Trophoblast cell (in vitro differentiated cells and primary cell): ENCODE measurements around the gene ALAS1.
A peak's percentile ranks its signal among the peaks of the same experiment; 100 is the strongest.

Source experiments
- DNase-seq, 2 donors: peaks; one replicate each; pipeline ENCODE4 v3.0.0-alpha.2; 2016
- H2AFZ ChIP-seq: 2 replicates; pipeline ENCODE4 v1.6.1; 2013; ENCODE audit warnings: low read length, moderate library complexity, mild to moderate bottlenecking; ENCODE audit not compliant: insufficient read depth, poor library complexity
- H2AK5ac ChIP-seq: 2 replicates; pipeline ENCODE4 v1.6.1; 2013; ENCODE audit warnings: mild to moderate bottlenecking, low read length
- H2BK120ac ChIP-seq: 2 replicates; pipeline ENCODE4 v1.6.1; 2013; ENCODE audit warnings: low read length, mild to moderate bottlenecking, moderate library complexity; ENCODE audit not compliant: insufficient read depth, poor library complexity
- H2BK12ac ChIP-seq: 2 replicates; pipeline ENCODE4 v1.6.1; 2013; ENCODE audit warnings: mild to moderate bottlenecking, low read length, moderate library complexity
- H2BK5ac ChIP-seq: 2 replicates; pipeline ENCODE4 v1.6.1; 2013; ENCODE audit warnings: low read length, low read depth, moderate library complexity, mild to moderate bottlenecking; ENCODE audit not compliant: poor library complexity
- H3K14ac ChIP-seq: 2 replicates; pipeline ENCODE4 v1.6.1; 2013; ENCODE audit warnings: mild to moderate bottlenecking, low read length
- H3K18ac ChIP-seq: 2 replicates; pipeline ENCODE4 v1.6.1; 2013; ENCODE audit warnings: mild to moderate bottlenecking, low read length
- H3K23ac ChIP-seq: 2 replicates; pipeline ENCODE4 v1.6.1; 2013; ENCODE audit warnings: low read length
- H3K27ac ChIP-seq: 2 replicates; pipeline ENCODE4 v1.5.1; 2013; ENCODE audit warnings: low read depth, mild to moderate bottlenecking, inconsistent platforms, low read length, moderate library complexity
- H3K27me3 ChIP-seq: 2 replicates; pipeline ENCODE4 v1.6.1; 2013; ENCODE audit warnings: inconsistent platforms, mild to moderate bottlenecking, low read length, moderate library complexity; ENCODE audit not compliant: insufficient read depth
- H3K36me3 ChIP-seq, 2 experiments: 1 replicate in 1 of 2; 2 replicates in 1 of 2; pipeline ENCODE4 v1.6.1; 2013; ENCODE audit warnings: low read length in 2 of 2, mild to moderate bottlenecking in 2 of 2, moderate library complexity in 1 of 2; ENCODE audit not compliant: insufficient read depth in 2 of 2, control insufficient read depth in 1 of 2
- H3K4ac ChIP-seq: 2 replicates; pipeline ENCODE4 v1.6.1; 2013; ENCODE audit warnings: low read depth, mild to moderate bottlenecking, low read length, moderate library complexity
- H3K4me1 ChIP-seq, 2 experiments: 1 replicate in 1 of 2; 2 replicates in 1 of 2; pipeline ENCODE4 v1.6.1; 2013; ENCODE audit warnings: low read length in 2 of 2, mild to moderate bottlenecking in 2 of 2, moderate library complexity in 1 of 2; ENCODE audit not compliant: insufficient read depth in 2 of 2, control insufficient read depth in 1 of 2
- H3K4me2 ChIP-seq: 2 replicates; pipeline ENCODE4 v1.6.1; 2013; ENCODE audit warnings: inconsistent platforms, mild to moderate bottlenecking, low read length, moderate library complexity
- H3K4me3 ChIP-seq: 2 replicates; pipeline ENCODE4 v1.5.1; 2013; ENCODE audit warnings: mild to moderate bottlenecking, low read depth, low read length, inconsistent platforms
- H3K79me1 ChIP-seq: one replicate; pipeline ENCODE4 v1.6.1; 2013; ENCODE audit warnings: low read length
- H3K79me2 ChIP-seq: 2 replicates; pipeline ENCODE4 v1.6.1; 2013; ENCODE audit warnings: low read length, mild to moderate bottlenecking; ENCODE audit not compliant: control insufficient read depth, insufficient read depth, poor library complexity
- H3K9ac ChIP-seq: 2 replicates; pipeline ENCODE4 v1.6.1; 2013; ENCODE audit warnings: mild to moderate bottlenecking, low read length
- H3K9me3 ChIP-seq: 2 replicates; pipeline ENCODE4 v1.6.1; 2013; ENCODE audit warnings: low read depth, mild to moderate bottlenecking, control low read depth, inconsistent platforms, low read length; ENCODE audit not compliant: insufficient read depth
- H4K12ac ChIP-seq: 2 replicates; pipeline ENCODE4 v1.6.1; 2013; ENCODE audit warnings: low read depth, mild to moderate bottlenecking, low read length, moderate library complexity
- H4K8ac ChIP-seq: 2 replicates; pipeline ENCODE4 v1.6.1; 2013; ENCODE audit warnings: low read depth, mild to moderate bottlenecking, low read length, moderate library complexity
- H4K91ac ChIP-seq: one replicate; pipeline ENCODE4 v1.6.1; 2013; ENCODE audit warnings: low read depth, mild to moderate bottlenecking, low read length, moderate library complexity
- WGBS: extraction: QIAGEN DNeasy Blood & Tissue Kit; methylation state at CpG from one replicate; pipeline ENCODE4 v1.1.7; 2013; ENCODE audit warnings: missing lambda C conversion rate; ENCODE audit not compliant: insufficient read length, insufficient coverage; ENCODE audit errors: extremely low coverage; 5-methylcytosine and 5-hydroxymethylcytosine counted together

ALAS1 gene

DNA sequence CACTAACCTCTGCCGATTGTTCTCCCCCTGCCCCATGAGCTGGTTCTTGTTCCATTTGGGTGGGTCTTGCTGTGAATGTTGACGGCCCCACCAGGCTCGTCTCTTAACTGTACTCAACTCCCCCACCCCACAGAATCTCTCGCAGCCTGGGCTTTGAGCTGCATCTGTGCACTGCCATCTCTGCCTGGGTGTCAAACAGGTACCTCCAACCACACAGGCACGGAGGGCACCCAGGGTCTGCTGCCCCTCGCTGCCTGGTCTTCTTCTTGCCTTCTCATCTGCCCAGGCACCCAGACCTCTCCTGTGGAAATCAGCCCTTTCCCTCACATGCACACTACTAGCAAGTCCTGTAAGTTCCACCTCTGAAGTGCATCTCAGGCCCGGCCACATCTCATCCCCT lies 17.4 kb downstream of the ALAS1 start:
- Histone ChIP-seq H4K12ac (no peak overlapping the region), H3K79me1 (peaks cover 8% of the 10 kb centered on the region), H3K27me3 (no peaks in the 10 kb centered on the region), H3K4me3 (no peak overlapping the region), H3K4ac (no peak overlapping the region), H3K36me3 (peaks cover 40 to 45% of the 10 kb centered on the region in 2 experiments), H3K23ac (no peak overlapping the region), H4K91ac (no peak overlapping the region), H3K4me1 (peaks cover 19 to 32% of the 10 kb centered on the region in 2 experiments), H3K18ac (no peak overlapping the region), H3K27ac (no peak overlapping the region), H3K14ac (no peak overlapping the region), H3K79me2 (no peaks in the 10 kb centered on the region), H2BK120ac (no peak overlapping the region), H2AK5ac (no peak overlapping the region), H2AFZ (no peak overlapping the region), H3K9me3 (peaks cover 5% of the 10 kb centered on the region), H2BK5ac (no peak overlapping the region), H4K8ac (no peak overlapping the region), H3K9ac (no peak overlapping the region), H2BK12ac (no peak overlapping the region), H3K4me2 (no peak overlapping the region)
- no peak for DNase-seq
- WGBS = no CpG with 5 or more reads among the region's 7 CpGs

DNA sequence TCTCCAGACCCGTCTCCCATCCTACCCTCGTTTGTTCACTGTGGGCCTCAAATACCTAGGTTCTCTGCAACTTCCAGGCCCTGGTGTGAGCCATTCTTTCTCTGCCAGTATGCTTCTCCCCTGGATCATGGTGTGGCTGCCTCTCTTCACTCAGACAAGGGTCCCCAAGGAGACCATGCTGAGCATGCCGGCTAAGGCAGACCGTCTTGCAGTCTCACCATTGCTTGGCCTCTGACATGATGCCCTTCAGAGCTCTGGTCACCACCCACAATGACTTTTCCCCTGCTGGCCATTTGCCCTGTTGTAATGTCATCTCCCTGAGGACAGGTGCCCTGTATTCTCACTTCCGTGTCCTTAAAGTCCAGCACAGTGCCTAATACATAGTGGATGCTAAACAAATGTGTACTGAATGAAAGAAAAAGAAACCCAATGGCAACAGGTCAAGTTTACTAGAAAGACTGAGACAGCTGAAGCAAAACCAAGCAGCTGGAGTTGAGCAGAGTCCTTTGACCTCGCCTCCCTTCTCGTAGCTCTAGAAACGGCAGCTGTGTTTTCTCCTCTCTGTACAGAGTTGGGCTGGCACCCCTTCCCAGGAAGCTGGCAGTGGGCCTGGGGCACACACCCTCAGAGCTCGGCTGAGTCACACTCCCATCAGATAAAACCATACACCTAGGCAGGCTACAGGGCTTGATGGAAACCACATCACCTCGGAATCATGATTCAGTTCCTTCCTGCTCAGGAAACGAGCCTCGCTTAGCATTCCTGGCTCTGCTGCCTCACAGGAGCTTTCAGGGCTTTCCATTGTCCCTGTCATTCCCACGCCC lies 18.8 kb downstream of the ALAS1 start:
- H3K27ac ChIP-seq = peak overlapping the region; percentile 34
- peaks cover 3% of the 10 kb centered on the region for H3K9me3 ChIP-seq
- H3K4me1 ChIP-seq = peaks cover 22 to 37% of the 10 kb centered on the region in 2 experiments
- no peak overlapping the region for H4K8ac ChIP-seq
- no CpG with 5 or more reads among the region's 13 CpGs for WGBS
- no peak overlapping the region for H4K91ac ChIP-seq
- H3K14ac ChIP-seq = no peak overlapping the region
- H3K9ac ChIP-seq = no peak overlapping the region
- H2AFZ ChIP-seq = no peak overlapping the region
- no peak overlapping the region for H3K23ac ChIP-seq
- H2BK120ac ChIP-seq = no peak overlapping the region
- H3K4ac ChIP-seq = no peak overlapping the region
- no peak overlapping the region for H3K4me3 ChIP-seq
- no peak overlapping the region for H4K12ac ChIP-seq
- H2BK12ac ChIP-seq = peak overlapping the region; percentile 47
- no peaks in the 10 kb centered on the region for H3K79me2 ChIP-seq
- H3K36me3 ChIP-seq = peaks cover 31 to 32% of the 10 kb centered on the region in 2 experiments
- H3K79me1 ChIP-seq = peaks cover 8% of the 10 kb centered on the region
- DNase-seq = peak in 1 of 2 donors; percentile 21
- H3K18ac ChIP-seq = no peak overlapping the region
- no peak overlapping the region for H3K4me2 ChIP-seq
- no peak overlapping the region for H2AK5ac ChIP-seq
- no peaks in the 10 kb centered on the region for H3K27me3 ChIP-seq
- H2BK5ac ChIP-seq = no peak overlapping the region

GRCh38 chr3:52217409-52217805 lies 19.4 kb downstream of the ALAS1 start:
- H3K79me1 ChIP-seq = peaks cover 8% of the 10 kb centered on the region
- H3K4me3 ChIP-seq = no peak overlapping the region
- no peak for DNase-seq
- H4K12ac ChIP-seq = no peak overlapping the region
- no peak overlapping the region for H2BK5ac ChIP-seq
- H3K4me1 ChIP-seq = peaks cover 22 to 37% of the 10 kb centered on the region in 2 experiments
- no peak overlapping the region for H3K4me2 ChIP-seq
- no peak overlapping the region for H2AFZ ChIP-seq
- peak overlapping the region; percentile 46 for H3K18ac ChIP-seq
- H3K27ac ChIP-seq = peak overlapping the region; percentile 34
- H3K4ac ChIP-seq = no peak overlapping the region
- no peak overlapping the region for H3K23ac ChIP-seq
- peaks cover 3% of the 10 kb centered on the region for H3K9me3 ChIP-seq
- no CpG with 5 or more reads among the region's 10 CpGs for WGBS
- no peak overlapping the region for H3K9ac ChIP-seq
- no peaks in the 10 kb centered on the region for H3K27me3 ChIP-seq
- H2AK5ac ChIP-seq = no peak overlapping the region
- no peak overlapping the region for H4K91ac ChIP-seq
- peak overlapping the region; percentile 16 for H4K8ac ChIP-seq
- H2BK12ac ChIP-seq = peak overlapping the region; percentile 47
- no peak overlapping the region for H2BK120ac ChIP-seq
- H3K36me3 ChIP-seq = peaks cover 25 to 27% of the 10 kb centered on the region in 2 experiments
- no peaks in the 10 kb centered on the region for H3K79me2 ChIP-seq
- no peak overlapping the region for H3K14ac ChIP-seq

- H3K27me3 ChIP-seq = no peaks in the 10 kb centered on the region
- H3K4me2 ChIP-seq = no peak overlapping the region
- no peak overlapping the region for H3K4me3 ChIP-seq
- H4K8ac ChIP-seq = no peak overlapping the region
- peak overlapping the region; percentile 34 for H2AK5ac ChIP-seq
- H3K4ac ChIP-seq = peak overlapping the region; percentile 1
- H3K9ac ChIP-seq = no peak overlapping the region
- no peak overlapping the region for H2AFZ ChIP-seq
- no peak overlapping the region for H3K23ac ChIP-seq
- H3K18ac ChIP-seq = peak overlapping the region; percentile 5
- H2BK12ac ChIP-seq = peak overlapping the region; percentile 19
- H2BK120ac ChIP-seq = peak overlapping the region; percentile 6
- no peak for DNase-seq
- no peak overlapping the region for H4K12ac ChIP-seq
- peak overlapping the region; percentile 79 for H4K91ac ChIP-seq
- peaks cover 3% of the 10 kb centered on the region for H3K9me3 ChIP-seq
- no CpG with 5 or more reads among the region's 3 CpGs for WGBS
- H3K36me3 ChIP-seq = peaks cover 20 to 23% of the 10 kb centered on the region in 2 experiments
- H2BK5ac ChIP-seq = peak overlapping the region; percentile 18
- H3K79me1 ChIP-seq = peaks cover 8% of the 10 kb centered on the region
- no peak overlapping the region for H3K27ac ChIP-seq
- H3K14ac ChIP-seq = peak overlapping the region; percentile 36
- peaks cover 22 to 37% of the 10 kb centered on the region in 2 experiments for H3K4me1 ChIP-seq
- no peaks in the 10 kb centered on the region for H3K79me2 ChIP-seq
These were observed 20.1 kb downstream of the ALAS1 start for GRCh38 chr3:52218026-52218425.
